CD8-positive, alpha-beta memory T cell (primary cell): ENCODE measurements around the gene MED26. TPM values are rescaled to one million over a fixed set of nuclear protein-coding genes. Genes with fewer than 3 reads are reported as not detected.

ENCODE experiments used
- CTCF ChIA-PET: fragments of 350-600 bp; sonication (Branson Sonifier 250); formaldehyde crosslinking; loops from one replicate; lab custom pipeline; 2021; ENCODE audit warnings: antibody characterized with exemption; lab: Charles Lee
- POLR2A ChIA-PET: fragments of 350-600 bp; sonication (Branson Sonifier 250); formaldehyde crosslinking; loops from one replicate; lab custom pipeline; 2021; ENCODE audit warnings: antibody characterized with exemption; lab: Charles Lee
- DNase-seq, 5 donors: peaks; one replicate each; pipeline versions ENCODE4 v3.0.0 to v3.0.0-alpha.2; 2020 to 2022; ENCODE audit warnings: mixed read lengths in 1 of 5
- H3K27ac ChIP-seq: one replicate; pipeline ENCODE4 v1.7.0; 2013; ENCODE audit warnings: low read depth, mild to moderate bottlenecking, low read length, moderate library complexity
- H3K27me3 ChIP-seq: 2 replicates; pipeline ENCODE4 v1.7.0; 2013; ENCODE audit warnings: low read length, mild to moderate bottlenecking; ENCODE audit not compliant: insufficient read depth, poor library complexity, severe bottlenecking
- H3K36me3 ChIP-seq: 2 replicates; pipeline ENCODE4 v1.7.0; 2013; ENCODE audit warnings: mild to moderate bottlenecking, low read length, moderate library complexity; ENCODE audit not compliant: insufficient read depth
- H3K4me1 ChIP-seq: 2 replicates; pipeline ENCODE4 v1.7.0; 2013; ENCODE audit warnings: mild to moderate bottlenecking, low read length, moderate library complexity; ENCODE audit not compliant: insufficient read depth
- H3K4me3 ChIP-seq: 2 replicates; pipeline ENCODE4 v1.7.0; 2013; ENCODE audit warnings: mild to moderate bottlenecking, low read length
- H3K9me3 ChIP-seq: 2 replicates; pipeline ENCODE4 v1.7.0; 2013; ENCODE audit warnings: mild to moderate bottlenecking, low read length
- H3K27ac Mint-ChIP-seq, 8 donors: one replicate each; pipeline ENCODE4 v1.8.0; 2020 to 2021; ENCODE audit warnings: mixed read lengths in 8 of 8, mild to moderate bottlenecking in 6 of 8, inconsistent platforms in 3 of 8, moderate library complexity in 3 of 8
- H3K27me3 Mint-ChIP-seq, 2 donors: one replicate each; pipeline ENCODE4 v1.8.0; 2020 to 2021; ENCODE audit warnings: mixed read lengths in 2 of 2, mild to moderate bottlenecking in 1 of 2, moderate library complexity in 1 of 2
- H3K36me3 Mint-ChIP-seq, 3 donors: one replicate each; pipeline ENCODE4 v1.8.0; 2020 to 2021; ENCODE audit warnings: mixed read lengths in 3 of 3, inconsistent platforms in 1 of 3, mild to moderate bottlenecking in 1 of 3
- H3K4me1 Mint-ChIP-seq, 3 donors: one replicate each; pipeline ENCODE4 v1.8.0; 2020 to 2021; ENCODE audit warnings: mixed read lengths in 3 of 3, inconsistent platforms in 1 of 3, mild to moderate bottlenecking in 1 of 3
- H3K4me3 Mint-ChIP-seq, 7 donors: one replicate each; pipeline ENCODE4 v1.8.0; 2020 to 2021; ENCODE audit warnings: mixed read lengths in 7 of 7, mild to moderate bottlenecking in 6 of 7, moderate library complexity in 4 of 7, inconsistent platforms in 2 of 7
- H3K9me3 Mint-ChIP-seq, 5 donors: one replicate each; pipeline ENCODE4 v1.8.0; 2020 to 2022; ENCODE audit warnings: mixed read lengths in 5 of 5, mild to moderate bottlenecking in 3 of 5, moderate library complexity in 2 of 5, inconsistent platforms in 1 of 5
- polyA plus RNA-seq: library from polyadenylated mRNA; unstranded; fragments of 300-500 nt; fragmentation: Illumina TruSeq; gene quantifications from one replicate; pipeline ENCODE4 v1.2.3, GENCODE V29; 2021
- total RNA-seq, 2 experiments: library from RNA; stranded (reverse); gene quantifications; one replicate each; pipeline ENCODE4 v1.2.3, GENCODE V29; 2021

MED26 gene
- total and polyA plus RNA-seq, 3 experiments from 2014 or later, result 3.1 to 17.1 (median 14.7) TPM

- Mint-ChIP-seq H3K27ac (peak overlapping the region in 3 of 8 donors; percentile 21 to 64 (median 23)), H3K36me3 (peaks cover 0 to 26% (median 4%) of the 10 kb centered on the region in 3 donors), H3K4me3 (peak overlapping the region in 1 of 7 donors; percentile 60), H3K9me3 (no peaks in the 10 kb centered on the region), H3K27me3 (peaks cover 0 to 4% of the 10 kb centered on the region in 2 donors), H3K4me1 (peaks cover 65 to 99% (median 95%) of the 10 kb centered on the region in 3 donors)
- Histone ChIP-seq H3K9me3 (no peaks in the 10 kb centered on the region), H3K27me3 (no peaks in the 10 kb centered on the region), H3K4me3 (no peak overlapping the region), H3K27ac (no peak overlapping the region), H3K4me1 (peaks cover 47% of the 10 kb centered on the region), H3K36me3 (peaks cover 9% of the 10 kb centered on the region)
- POLR2A ChIA-PET, result no interaction called here
- CTCF ChIA-PET, result no interaction called here
- no peak for DNase-seq
Measured at GRCh38 chr19:16620584-16620983, 7.4 kb downstream of the MED26 start.

DNA sequence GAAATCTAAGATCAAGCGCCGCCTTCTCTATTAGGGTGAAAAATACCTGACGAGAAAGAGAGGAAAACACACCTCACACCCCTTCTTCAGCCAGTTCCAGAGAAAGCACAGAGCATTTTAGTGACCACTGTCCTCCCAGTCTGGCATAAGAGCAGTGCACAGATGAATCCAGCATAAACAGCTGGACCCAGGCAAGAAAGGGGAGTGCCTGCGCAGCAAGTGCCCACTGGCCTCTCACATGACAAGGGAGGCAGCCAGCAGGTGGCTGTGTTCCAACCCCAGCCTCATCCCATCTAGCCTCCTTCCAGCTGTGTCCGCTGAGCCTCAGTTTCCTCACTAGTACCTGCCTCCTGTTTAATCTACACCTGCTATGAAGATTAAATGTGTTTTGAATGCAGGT is 8.0 kb downstream of the MED26 start:
- Histone ChIP-seq H3K4me3 (no peak overlapping the region), H3K27me3 (no peaks in the 10 kb centered on the region), H3K27ac (no peak overlapping the region), H3K4me1 (peaks cover 50% of the 10 kb centered on the region), H3K9me3 (no peaks in the 10 kb centered on the region), H3K36me3 (peaks cover 8% of the 10 kb centered on the region)
- CTCF ChIA-PET, result no interaction called here
- H3K36me3 Mint-ChIP-seq, result peaks cover 0 to 20% (median 2%) of the 10 kb centered on the region in 3 donors
- H3K27ac Mint-ChIP-seq, result peak overlapping the region in 2 of 8 donors; percentile 20 to 42
- POLR2A ChIA-PET, result no interaction called here
- peaks cover 0 to 4% of the 10 kb centered on the region in 2 donors for H3K27me3 Mint-ChIP-seq
- H3K9me3 Mint-ChIP-seq, result no peaks in the 10 kb centered on the region
- H3K4me1 Mint-ChIP-seq, result peaks cover 67 to 99% (median 95%) of the 10 kb centered on the region in 3 donors
- H3K4me3 Mint-ChIP-seq, result no peak overlapping the region
- no peak for DNase-seq

DNA sequence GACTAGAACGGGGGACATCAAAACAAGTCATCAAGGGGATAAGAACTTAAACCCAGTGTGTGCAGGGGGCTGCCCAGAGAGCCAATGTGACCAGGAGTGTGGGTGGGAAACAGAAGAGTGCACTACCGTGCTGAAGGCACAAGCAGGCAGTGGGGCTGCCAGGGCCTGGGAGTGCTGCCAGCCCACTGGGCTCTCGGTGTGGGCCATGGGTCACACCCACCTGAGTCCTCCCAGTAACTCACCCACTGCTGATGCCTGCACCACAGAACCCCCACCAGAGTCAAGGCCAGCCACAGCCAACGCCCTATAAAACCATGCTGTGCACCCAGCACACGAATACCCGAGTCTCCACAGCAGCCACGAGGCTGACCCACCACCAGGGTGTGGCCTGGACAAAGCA is 8.5 kb downstream of the MED26 start:
- Mint-ChIP-seq H3K4me1 (peaks cover 69 to 99% (median 94%) of the 10 kb centered on the region in 3 donors), H3K27ac (peak overlapping the region in 3 of 8 donors; percentile 17 to 66 (median 17)), H3K27me3 (peaks cover 0 to 4% of the 10 kb centered on the region in 2 donors), H3K4me3 (peak overlapping the region in 1 of 7 donors; percentile 35), H3K9me3 (no peaks in the 10 kb centered on the region), H3K36me3 (peaks cover 0 to 15% (median 2%) of the 10 kb centered on the region in 3 donors)
- Histone ChIP-seq H3K27me3 (no peaks in the 10 kb centered on the region), H3K9me3 (no peaks in the 10 kb centered on the region), H3K36me3 (peaks cover 3% of the 10 kb centered on the region), H3K27ac (no peak overlapping the region), H3K4me3 (no peak overlapping the region), H3K4me1 (peaks cover 54% of the 10 kb centered on the region)
- DNase-seq, result no peak
- ChIA-PET POLR2A (no interaction called here), CTCF (no interaction called here)

- ChIA-PET POLR2A (no interaction called here), CTCF (interaction anchor here (1.7 kb wide), 1 partner anchor 31 kb away, joined by 6 read pairs; no protein-coding TSS in a partner anchor)
- no peaks in the 10 kb centered on the region for H3K9me3 ChIP-seq
- Mint-ChIP-seq H3K4me1 (peaks cover 66 to 97% (median 93%) of the 10 kb centered on the region in 3 donors), H3K9me3 (no peaks in the 10 kb centered on the region), H3K27me3 (peaks cover 0 to 4% of the 10 kb centered on the region in 2 donors), H3K27ac (peak overlapping the region in 4 of 8 donors; percentile 55 to 79 (median 62)), H3K36me3 (peaks cover 0 to 6% (median 2%) of the 10 kb centered on the region in 3 donors), H3K4me3 (no peak overlapping the region)
- no peaks in the 10 kb centered on the region for H3K36me3 ChIP-seq
- H3K4me1 ChIP-seq, result peaks cover 47% of the 10 kb centered on the region
- no peak for DNase-seq
- H3K27ac ChIP-seq, result no peak overlapping the region
- no peak overlapping the region for H3K4me3 ChIP-seq
- H3K27me3 ChIP-seq, result no peaks in the 10 kb centered on the region
Measured at GRCh38 chr19:16618248-16618647, 9.8 kb downstream of the MED26 start.

- peak overlapping the region in 3 of 8 donors; percentile 46 to 74 (median 56) for H3K27ac Mint-ChIP-seq
- POLR2A ChIA-PET, result interaction anchor here (1.0 kb wide), 1 partner anchor 11 kb away, joined by 3 read pairs; no protein-coding TSS in a partner anchor
Measured at GRCh38 chr19:16615808-16616207, 12.2 kb downstream of the MED26 start.

DNA sequence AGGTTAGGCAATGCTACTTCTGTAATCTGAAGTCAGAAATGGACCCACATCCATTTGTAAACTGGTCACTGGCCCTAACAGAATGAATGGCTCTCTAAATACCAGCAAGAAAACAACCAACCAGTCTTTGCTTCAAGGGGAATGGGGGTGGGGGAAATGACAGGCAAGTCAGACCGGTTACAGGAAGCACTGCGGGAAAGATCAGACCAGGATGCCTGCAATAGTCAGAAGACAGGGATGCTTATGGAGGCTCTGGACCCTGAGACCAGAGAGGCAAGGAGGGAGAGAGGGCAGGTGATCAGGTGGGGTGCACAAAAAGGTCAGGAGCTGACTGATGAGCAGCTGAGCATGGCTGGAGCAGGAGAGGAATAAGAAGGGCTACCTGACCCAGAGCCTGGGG is 13.1 kb downstream of the MED26 start:
- Mint-ChIP-seq H3K27ac (peak overlapping the region; percentile 18 to 87 (median 68)), H3K4me3 (peak overlapping the region in 3 of 7 donors; percentile 24 to 50 (median 37)), H3K36me3 (peaks cover 0 to 4% (median 2%) of the 10 kb centered on the region in 3 donors), H3K9me3 (no peaks in the 10 kb centered on the region), H3K27me3 (peaks cover 0 to 4% of the 10 kb centered on the region in 2 donors), H3K4me1 (peaks cover 68 to 93% (median 86%) of the 10 kb centered on the region in 3 donors)
- ChIA-PET POLR2A (no interaction called here), CTCF (no interaction called here)
- Histone ChIP-seq H3K36me3 (no peaks in the 10 kb centered on the region), H3K27me3 (no peaks in the 10 kb centered on the region), H3K9me3 (no peaks in the 10 kb centered on the region), H3K4me1 (peaks cover 41% of the 10 kb centered on the region), H3K4me3 (no peak overlapping the region), H3K27ac (no peak overlapping the region)
- no peak for DNase-seq

More at GRCh38 chr19:16615808-16616207, 12.2 kb downstream of the MED26 start:
- Mint-ChIP-seq H3K4me3 (peak overlapping the region in 1 of 7 donors; percentile 19), H3K9me3 (no peaks in the 10 kb centered on the region), H3K27me3 (peaks cover 0 to 4% of the 10 kb centered on the region in 2 donors), H3K36me3 (peaks cover 0 to 4% (median 2%) of the 10 kb centered on the region in 3 donors), H3K4me1 (peaks cover 70 to 97% (median 91%) of the 10 kb centered on the region in 3 donors)
- H3K36me3 ChIP-seq, result no peaks in the 10 kb centered on the region
- CTCF ChIA-PET, result no interaction called here
- no peak for DNase-seq
- no peak overlapping the region for H3K27ac ChIP-seq
- H3K4me1 ChIP-seq, result peaks cover 48% of the 10 kb centered on the region
- no peak overlapping the region for H3K4me3 ChIP-seq
- H3K9me3 ChIP-seq, result no peaks in the 10 kb centered on the region
- no peaks in the 10 kb centered on the region for H3K27me3 ChIP-seq

DNA sequence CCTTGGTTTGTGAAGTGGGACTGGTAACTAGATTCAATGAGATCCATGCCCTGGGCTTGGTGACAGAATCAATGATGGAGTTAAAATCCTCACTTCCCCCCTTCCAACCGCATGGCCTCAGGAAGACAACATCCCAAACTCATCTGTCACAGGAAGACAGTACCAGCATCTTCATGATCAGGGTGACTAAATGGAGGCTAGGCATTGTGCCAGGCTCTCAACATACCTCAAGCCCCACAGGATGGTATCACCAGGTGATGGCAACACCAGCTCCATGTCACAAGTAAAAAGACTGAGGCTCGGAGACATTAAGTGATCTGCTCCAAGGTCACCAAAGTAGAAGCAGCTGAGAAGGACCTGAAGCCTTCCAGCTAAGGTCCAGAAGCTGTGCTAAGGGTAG is 14.2 kb downstream of the MED26 start:
- peaks cover 0 to 4% of the 10 kb centered on the region in 2 donors for H3K27me3 Mint-ChIP-seq
- CTCF ChIA-PET, result interaction anchor here (0.9 kb wide), 2 partner anchors 19 to 29 kb away, joined by 3 to 4 read pairs; no protein-coding TSS in a partner anchor

DNA sequence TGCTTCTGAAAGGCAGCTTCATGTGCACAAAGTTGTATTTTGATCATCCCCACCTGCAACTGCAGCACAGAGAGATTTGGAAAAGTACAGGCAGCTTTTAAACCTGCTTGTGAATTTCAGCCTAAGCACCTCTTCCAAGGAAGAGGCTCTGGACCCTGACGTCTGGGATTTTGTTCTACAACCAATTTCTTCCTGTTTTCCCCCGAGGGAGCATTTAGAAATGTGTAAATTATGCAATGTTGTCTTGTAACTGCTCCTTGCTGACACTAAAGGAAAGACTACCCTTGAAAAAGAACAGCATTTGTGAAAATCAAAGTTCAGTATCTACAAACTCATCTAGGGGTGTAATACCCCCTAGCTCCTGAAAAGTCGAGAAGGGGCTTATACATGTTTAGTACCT is 15.4 kb downstream of the MED26 start:
- H3K4me1 Mint-ChIP-seq, result peaks cover 61 to 88% (median 82%) of the 10 kb centered on the region in 3 donors
- peaks cover 0 to 4% of the 10 kb centered on the region in 2 donors for H3K27me3 Mint-ChIP-seq
- Histone ChIP-seq H3K36me3 (no peaks in the 10 kb centered on the region), H3K27me3 (no peaks in the 10 kb centered on the region), H3K4me1 (peaks cover 35% of the 10 kb centered on the region), H3K9me3 (no peaks in the 10 kb centered on the region), H3K27ac (no peak overlapping the region), H3K4me3 (no peak overlapping the region)
- H3K9me3 Mint-ChIP-seq, result no peaks in the 10 kb centered on the region
- POLR2A ChIA-PET, result no interaction called here
- peak overlapping the region in 6 of 8 donors; percentile 14 to 74 (median 51) for H3K27ac Mint-ChIP-seq
- CTCF ChIA-PET, result interaction anchor here (0.9 to 1.3 kb wide), 2 partner anchors 14 to 20 kb away, joined by 3 to 4 read pairs; no protein-coding TSS in a partner anchor
- H3K4me3 Mint-ChIP-seq, result no peak overlapping the region
- peaks cover 0 to 5% (median 2%) of the 10 kb centered on the region in 3 donors for H3K36me3 Mint-ChIP-seq
- DNase-seq, result no peak

More for the DNA sequence above, 14.2 kb downstream of the MED26 start:
- no peaks in the 10 kb centered on the region for H3K27me3 ChIP-seq
- H3K4me3 ChIP-seq, result no peak overlapping the region
- H3K27ac ChIP-seq, result no peak overlapping the region
- Mint-ChIP-seq H3K4me3 (no peak overlapping the region), H3K27ac (peak overlapping the region in 5 of 8 donors; percentile 26 to 74 (median 56)), H3K36me3 (peaks cover 0 to 4% (median 2%) of the 10 kb centered on the region in 3 donors), H3K4me1 (peaks cover 60 to 88% (median 81%) of the 10 kb centered on the region in 3 donors), H3K9me3 (no peaks in the 10 kb centered on the region)
- no peaks in the 10 kb centered on the region for H3K36me3 ChIP-seq
- DNase-seq, result no peak
- no peaks in the 10 kb centered on the region for H3K9me3 ChIP-seq
- POLR2A ChIA-PET, result no interaction called here
- peaks cover 36% of the 10 kb centered on the region for H3K4me1 ChIP-seq
